22Rv1 (cell line): Measurements from ENCODE around the gene KCNQ5.

Experiments
- H3K27ac ChIP-seq: fragments of 450-650 bp; 2 replicates; pipeline ENCODE4 v1.5.1; 2017
- ZFX ChIP-seq: fragments of 450-650 bp; IDR thresholded peaks from 2 replicates; pipeline ENCODE4 v1.6.1; 2017; ENCODE audit warnings: antibody characterized with exemption, borderline replicate concordance
- TF ChIP-seq, protein P1 (sequence below): fragments of 450-650 bp; IDR thresholded peaks from 2 replicates; pipeline ENCODE4 v1.5.1; 2017; ENCODE audit warnings: mild to moderate bottlenecking

KCNQ5 gene

DNA sequence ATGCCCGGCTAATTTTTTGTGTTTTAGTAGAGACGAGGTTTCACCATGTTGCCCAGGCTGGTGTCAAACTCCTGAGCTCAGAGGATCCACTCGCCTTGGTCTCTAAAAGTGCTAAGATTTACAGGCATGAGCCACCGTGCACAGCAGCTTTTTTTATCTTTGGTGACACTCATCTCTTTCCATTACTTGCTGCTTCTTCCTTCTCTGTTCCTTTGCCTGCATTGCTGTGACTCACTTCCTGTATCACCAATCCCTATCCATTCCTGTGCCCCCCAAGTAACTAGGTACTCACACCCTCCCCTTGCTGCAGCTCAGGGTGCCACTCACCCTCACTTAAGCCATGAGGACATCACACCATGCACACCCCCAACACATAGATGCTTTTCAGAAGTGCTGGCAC is 578.9 kb downstream of the KCNQ5 start:
- TF ChIP-seq, protein P1, sequence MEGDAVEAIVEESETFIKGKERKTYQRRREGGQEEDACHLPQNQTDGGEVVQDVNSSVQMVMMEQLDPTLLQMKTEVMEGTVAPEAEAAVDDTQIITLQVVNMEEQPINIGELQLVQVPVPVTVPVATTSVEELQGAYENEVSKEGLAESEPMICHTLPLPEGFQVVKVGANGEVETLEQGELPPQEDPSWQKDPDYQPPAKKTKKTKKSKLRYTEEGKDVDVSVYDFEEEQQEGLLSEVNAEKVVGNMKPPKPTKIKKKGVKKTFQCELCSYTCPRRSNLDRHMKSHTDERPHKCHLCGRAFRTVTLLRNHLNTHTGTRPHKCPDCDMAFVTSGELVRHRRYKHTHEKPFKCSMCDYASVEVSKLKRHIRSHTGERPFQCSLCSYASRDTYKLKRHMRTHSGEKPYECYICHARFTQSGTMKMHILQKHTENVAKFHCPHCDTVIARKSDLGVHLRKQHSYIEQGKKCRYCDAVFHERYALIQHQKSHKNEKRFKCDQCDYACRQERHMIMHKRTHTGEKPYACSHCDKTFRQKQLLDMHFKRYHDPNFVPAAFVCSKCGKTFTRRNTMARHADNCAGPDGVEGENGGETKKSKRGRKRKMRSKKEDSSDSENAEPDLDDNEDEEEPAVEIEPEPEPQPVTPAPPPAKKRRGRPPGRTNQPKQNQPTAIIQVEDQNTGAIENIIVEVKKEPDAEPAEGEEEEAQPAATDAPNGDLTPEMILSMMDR: no peak
- no peak for TF ChIP-seq ZFX
- H3K27ac ChIP-seq: no peak overlapping the region

DNA sequence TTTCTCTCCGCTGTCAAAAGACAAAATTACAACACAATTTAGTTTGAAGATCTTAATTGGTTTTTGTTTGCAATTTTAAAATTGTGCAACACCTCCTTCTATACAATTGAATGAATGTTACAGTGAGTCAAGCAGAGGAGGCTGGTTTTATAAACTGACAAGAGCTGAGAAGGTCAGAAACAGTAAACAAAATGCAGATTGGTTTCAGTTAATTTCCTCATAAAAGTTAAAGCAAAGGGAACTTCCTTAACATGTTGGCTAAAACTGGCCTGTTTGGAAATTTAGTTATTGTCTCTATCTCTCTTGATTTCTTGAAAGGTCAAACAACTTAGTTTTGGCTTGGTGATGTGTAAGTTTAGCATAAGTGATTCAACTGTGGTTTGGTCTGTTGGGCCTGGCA is 581.2 kb downstream of the KCNQ5 start:
- H3K27ac ChIP-seq: no peak overlapping the region
- TF ChIP-seq ZFX: no peak
- TF ChIP-seq, protein P1: no peak

DNA sequence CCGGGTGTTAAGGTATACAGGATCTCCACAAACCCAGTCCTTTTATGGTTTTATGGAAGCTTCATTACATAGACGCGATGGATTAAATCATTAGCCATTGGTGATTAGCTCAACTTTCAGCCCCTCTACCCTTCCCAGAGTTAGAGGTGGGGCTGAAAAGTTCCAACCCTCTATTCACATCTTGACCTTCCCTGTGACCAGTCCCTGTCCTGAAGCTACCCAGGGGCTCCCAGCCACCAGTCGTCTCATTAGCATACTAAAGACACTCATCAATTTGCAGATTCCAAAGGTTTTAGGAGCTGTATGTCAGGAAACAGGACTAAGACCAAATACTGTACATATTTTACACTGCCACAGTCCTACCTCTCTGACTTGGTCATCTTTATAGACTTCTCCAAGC is 582.4 kb downstream of the KCNQ5 start:
- TF ChIP-seq ZFX: no peak
- TF ChIP-seq, protein P1: no peak
- no peak overlapping the region for H3K27ac ChIP-seq

DNA sequence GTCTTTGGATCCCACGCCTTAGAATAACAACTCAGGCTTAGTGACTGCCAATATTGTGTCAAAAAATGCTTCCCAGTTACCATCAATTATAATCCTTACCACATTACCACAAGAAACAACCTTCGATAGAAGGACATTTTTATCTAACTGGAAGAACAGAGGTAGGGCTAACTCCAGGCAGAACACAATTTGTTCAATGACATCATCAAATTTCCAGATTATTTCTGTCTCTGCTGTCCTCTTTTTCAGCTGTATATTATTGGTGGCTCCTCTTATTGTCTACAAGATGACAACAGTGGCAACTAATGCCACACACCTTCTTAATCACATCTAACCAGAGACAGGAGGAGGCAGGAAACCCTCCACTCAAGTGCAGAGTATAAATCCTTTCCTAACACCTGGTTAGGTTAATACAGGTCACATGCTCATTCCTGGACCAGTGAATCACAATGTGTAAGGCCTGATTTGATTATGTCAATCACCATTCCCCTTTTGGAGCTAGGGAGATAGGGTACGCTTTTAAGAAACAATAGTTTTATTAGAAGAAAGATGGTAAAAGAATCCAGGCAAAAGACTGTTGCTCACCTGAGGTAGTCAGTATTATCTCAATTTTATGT is 585.5 kb downstream of the KCNQ5 start:
- TF ChIP-seq, protein P1: no peak
- TF ChIP-seq ZFX: no peak
- no peak overlapping the region for H3K27ac ChIP-seq

DNA sequence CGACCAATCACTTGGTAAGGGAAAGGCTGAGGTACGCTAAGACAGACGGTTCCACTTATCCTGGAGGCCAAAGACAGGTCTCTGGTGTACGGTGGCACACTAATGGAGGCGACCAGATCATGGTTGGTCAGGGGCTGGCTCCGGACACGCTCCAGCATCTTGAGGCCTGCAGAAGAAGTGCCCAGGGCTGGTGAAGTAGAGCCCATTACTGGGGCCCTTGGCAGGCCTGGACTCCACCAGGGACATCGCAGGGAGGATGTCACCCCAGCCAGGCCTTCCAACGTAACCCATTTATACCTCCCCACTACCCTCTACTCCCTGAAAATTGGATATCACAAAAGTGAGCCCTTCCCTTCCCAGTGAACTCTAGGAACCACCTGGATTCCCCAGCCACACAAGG is 587.3 kb downstream of the KCNQ5 start:
- TF ChIP-seq, protein P1: no peak
- no peak for TF ChIP-seq ZFX
- H3K27ac ChIP-seq: no peak overlapping the region

DNA sequence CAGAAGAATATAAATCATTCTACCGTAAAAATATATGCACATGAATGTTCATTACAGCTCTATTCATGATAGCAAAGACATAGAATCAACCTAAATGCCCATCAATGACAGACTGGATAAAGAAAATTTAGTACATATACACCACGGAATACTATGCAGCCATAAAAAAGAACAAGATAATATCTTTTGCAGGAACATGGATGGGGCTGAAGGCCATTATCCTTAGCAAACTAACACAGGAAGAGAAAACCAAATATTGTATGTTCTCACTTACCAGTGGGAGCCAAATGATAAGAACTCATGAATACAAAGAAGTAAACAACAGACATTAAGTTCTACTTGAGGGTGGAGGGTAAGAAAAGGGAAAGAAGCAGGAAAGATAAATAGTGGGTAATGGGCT is 595.0 kb downstream of the KCNQ5 start:
- no peak overlapping the region for H3K27ac ChIP-seq

DNA sequence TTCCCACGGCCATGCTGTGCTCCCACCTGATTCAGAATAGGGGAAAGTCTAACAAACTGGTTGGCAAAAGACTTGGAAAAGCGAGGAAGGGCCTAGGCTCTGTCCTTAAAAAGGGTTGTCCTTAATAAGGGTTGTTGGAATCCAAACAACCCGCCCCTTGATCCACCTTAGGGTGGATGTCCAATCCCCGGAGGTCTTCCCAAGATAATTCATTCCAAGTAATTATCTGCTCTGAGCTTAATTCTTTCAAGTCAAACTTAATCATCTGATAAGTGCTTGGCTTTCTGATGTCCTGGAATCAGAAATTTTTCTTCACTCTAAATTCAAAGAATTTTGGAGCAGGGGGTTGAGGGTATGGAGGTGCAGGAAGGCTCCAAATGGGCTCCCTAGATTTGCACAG is 603.5 kb downstream of the KCNQ5 start, which contains the start of gene KHDC1L:
TSS of gene KHDC1L (minus strand) at position 101 of the 400 bp plus-strand sequence. CDS start at position 13, 88 bp downstream.
- TF ChIP-seq, protein P1: no peak
- no peak for TF ChIP-seq ZFX
- no peak within 1 kb of the TSS for H3K27ac ChIP-seq

More for the DNA sequence above, 595.0 kb downstream of the KCNQ5 start:
- TF ChIP-seq, protein P1: no peak
